ENCODE data around the gene MATN1.
"Not testable (repeated sequence)": the region's sequence is repeated elsewhere in the genome, so short reads cannot be mapped to it uniquely, and the experiment has no call there.

Gene MATN1

GRCh38 chr1:30691480-30691879 lies 31.9 kb downstream of the MATN1 start:
- no peak for TF ChIP-seq CTCF (IDR thresholded peaks at IDR 0.05; ENCODE audit: borderline replicate concordance, control extremely low read depth, extremely low read depth, insufficient read depth, missing control alignments)
- in situ Hi-C loops (cut with MboI; ENCODE audit: low sequenced_read_pairs, unreplicated experiment): no loop called here
- DNase-seq (ENCODE audit: low spot score): no peak

- in situ Hi-C loops (cut with MboI; ENCODE audit: low sequenced_read_pairs, unreplicated experiment): no loop called here
Observed at GRCh38 chr1:30689901-30690645, 33.3 kb downstream of the MATN1 start.

GRCh38 chr1:30688920-30689794 lies 34.2 kb downstream of the MATN1 start:
- no peak for DNase-seq (ENCODE audit: low spot score)
- TF ChIP-seq CTCF (IDR thresholded peaks at IDR 0.05; ENCODE audit: borderline replicate concordance, control extremely low read depth, extremely low read depth, insufficient read depth, missing control alignments): no peak
- in situ Hi-C loops (cut with MboI; ENCODE audit: low sequenced_read_pairs, unreplicated experiment): no loop called here

More at GRCh38 chr1:30689901-30690645, 33.3 kb downstream of the MATN1 start:
- TF ChIP-seq CTCF (IDR thresholded peaks at IDR 0.05; ENCODE audit: borderline replicate concordance, control extremely low read depth, extremely low read depth, insufficient read depth, missing control alignments): no peak
- DNase-seq (ENCODE audit: low spot score): no peak

GRCh38 chr1:30688516-30688915 lies 34.9 kb downstream of the MATN1 start:
- DNase-seq (ENCODE audit: low spot score); in situ Hi-C loops (cut with MboI; ENCODE audit: low sequenced_read_pairs, unreplicated experiment): not testable (repeated sequence)

GRCh38 chr1:30687886-30688285 lies 35.5 kb downstream of the MATN1 start:
- TF ChIP-seq CTCF (IDR thresholded peaks at IDR 0.05; ENCODE audit: borderline replicate concordance, control extremely low read depth, extremely low read depth, insufficient read depth, missing control alignments): no peak
- in situ Hi-C loops (cut with MboI; ENCODE audit: low sequenced_read_pairs, unreplicated experiment): no loop called here
- DNase-seq (ENCODE audit: low spot score): no peak

GRCh38 chr1:30686236-30686935 lies 37.0 kb downstream of the MATN1 start:
- in situ Hi-C loops (cut with MboI; ENCODE audit: low sequenced_read_pairs, unreplicated experiment): no loop called here
- no peak for TF ChIP-seq CTCF (IDR thresholded peaks at IDR 0.05; ENCODE audit: borderline replicate concordance, control extremely low read depth, extremely low read depth, insufficient read depth, missing control alignments)

More at GRCh38 chr1:30686236-30686935, 37.0 kb downstream of the MATN1 start:
- no peak for DNase-seq (ENCODE audit: low spot score)

Measured in GM13976 (cell line).